GM23338 (cell line): ENCODE measurements around the gene FUCA1. TPM values are rescaled to one million over a fixed set of nuclear protein-coding genes. Genes with fewer than 3 reads are reported as not detected.

Experiments used
- ATAC-seq: fragments of 200-7000 bp; cut with Tn5 transposase; 3 replicates; pipeline ENCODE4 v1.9.1; 2020
- DNase-seq: peaks from one replicate; pipeline ENCODE4 v3.0.0-alpha.2; 2015; ENCODE audit warnings: low spot score
- H2AFZ ChIP-seq: fragments of 200-600 bp; sonication (generic); 2 replicates; pipeline ENCODE4 v1.8.0; 2016; ENCODE audit warnings: antibody characterized with exemption, mild to moderate bottlenecking, moderate library complexity
- H3F3A ChIP-seq: fragments of 200-600 bp; sonication (generic); replicated peaks from 2 replicates; pipeline ENCODE4 v1.8.0; 2017; ENCODE audit warnings: antibody characterized with exemption, mixed run types, low read depth
- H3K27ac ChIP-seq: fragments of 200-600 bp; sonication (generic); 2 replicates; pipeline ENCODE4 v1.6.1; 2016; ENCODE audit warnings: low read depth
- H3K27me3 ChIP-seq: fragments of 200-600 bp; sonication (generic); 2 replicates; pipeline ENCODE4 v1.8.0; 2016; ENCODE audit warnings: mild to moderate bottlenecking, mixed run types, moderate library complexity; ENCODE audit not compliant: insufficient read depth
- H3K36me3 ChIP-seq: fragments of 200-600 bp; sonication (generic); 2 replicates; pipeline ENCODE4 v1.8.0; 2016; ENCODE audit warnings: mild to moderate bottlenecking; ENCODE audit not compliant: insufficient read depth
- H3K4me1 ChIP-seq: fragments of 200-600 bp; sonication (generic); 2 replicates; pipeline ENCODE4 v1.8.0; 2016; ENCODE audit warnings: mild to moderate bottlenecking, moderate library complexity; ENCODE audit not compliant: insufficient read depth
- H3K4me2 ChIP-seq: fragments of 200-600 bp; sonication (generic); 2 replicates; pipeline ENCODE4 v1.7.1; 2017; ENCODE audit warnings: mixed run types
- H3K4me3 ChIP-seq: fragments of 200-600 bp; sonication (generic); 2 replicates; pipeline ENCODE4 v1.6.1; 2016; ENCODE audit warnings: mixed run types
- H3K79me2 ChIP-seq: fragments of 200-600 bp; sonication (generic); replicated peaks from 2 replicates; pipeline ENCODE4 v1.8.0; 2017; ENCODE audit warnings: mild to moderate bottlenecking; ENCODE audit not compliant: insufficient read depth
- H3K9me2 ChIP-seq: fragments of 200-600 bp; sonication (generic); 2 replicates; pipeline ENCODE4 v1.8.0; 2017; ENCODE audit not compliant: insufficient read depth
- H4K20me1 ChIP-seq: fragments of 200-600 bp; sonication (generic); replicated peaks from 2 replicates; pipeline ENCODE4 v1.8.0; 2017; ENCODE audit warnings: mild to moderate bottlenecking; ENCODE audit not compliant: insufficient read depth
- H3K27ac Mint-ChIP-seq: 2 replicates; pipeline ENCODE4 v1.8.0; 2020; ENCODE audit warnings: inconsistent platforms, mild to moderate bottlenecking, moderate library complexity, mixed read lengths
- H3K27me3 Mint-ChIP-seq: 3 replicates; pipeline ENCODE4 v1.8.0; 2022; ENCODE audit warnings: low read depth, mild to moderate bottlenecking, moderate library complexity, mixed read lengths, inconsistent platforms; ENCODE audit not compliant: insufficient read depth, poor library complexity
- H3K36me3 Mint-ChIP-seq: 3 replicates; pipeline ENCODE4 v1.8.0; 2021; ENCODE audit warnings: low read depth, mild to moderate bottlenecking, inconsistent platforms, moderate library complexity, mixed read lengths
- H3K4me1 Mint-ChIP-seq: 3 replicates; pipeline ENCODE4 v1.8.0; 2020; ENCODE audit warnings: mild to moderate bottlenecking, inconsistent platforms, mixed read lengths
- H3K4me3 Mint-ChIP-seq: 3 replicates; pipeline ENCODE4 v1.8.0; 2021; ENCODE audit warnings: moderate library complexity, mild to moderate bottlenecking, inconsistent platforms, mixed read lengths
- H3K9me3 Mint-ChIP-seq: 3 replicates; pipeline ENCODE4 v1.8.0; 2020; ENCODE audit warnings: moderate library complexity, mild to moderate bottlenecking, inconsistent platforms, mixed read lengths
- CREB1 ChIP-seq: fragments of 250-450 bp; sonication (Bioruptor Pico); IDR thresholded peaks from 2 replicates; pipeline ENCODE4 v1.5.0; 2020; ENCODE audit warnings: low read depth, mild to moderate bottlenecking, moderate library complexity
- EZH2phosphoT487 ChIP-seq: fragments of 200-600 bp; sonication (generic); IDR thresholded peaks from one replicate; pipeline ENCODE4 v1.8.1; 2018; ENCODE audit warnings: antibody characterized with exemption; ENCODE audit not compliant: unreplicated experiment
- JUNB ChIP-seq: IDR thresholded peaks from one replicate; pipeline ENCODE4 v1.6.1; 2016; ENCODE audit warnings: antibody characterized with exemption; ENCODE audit not compliant: unreplicated experiment
- NANOG ChIP-seq: IDR thresholded peaks from 2 replicates; pipeline ENCODE4 v1.6.1; 2016; ENCODE audit warnings: antibody characterized with exemption, borderline replicate concordance
- STAT1 ChIP-seq: IDR thresholded peaks from one replicate; pipeline ENCODE4 v1.6.1; 2016; ENCODE audit warnings: antibody characterized with exemption; ENCODE audit not compliant: unreplicated experiment
- polyA plus RNA-seq: library from polyadenylated mRNA; unstranded; fragments of >200 nt; fragmentation: Nextera tagmentation; extraction: Ambion mirVana; gene quantifications from 2 replicates; pipeline ENCODE4 v1.2.1, GENCODE V29; 2016
- total RNA-seq: library from RNA; depleted of rRNA; stranded (reverse); fragments of >200 nt; shearing (Covaris generic); gene quantifications from 2 replicates; pipeline ENCODE4 v1.2.3, GENCODE V29; 2014
- TF ChIP-seq, protein P1 (sequence below): IDR thresholded peaks from 2 replicates; pipeline ENCODE4 v1.6.1; 2016; ENCODE audit warnings: antibody characterized with exemption
- TF ChIP-seq, protein P2 (sequence below), 2 experiments: fragments of 200-600 bp in 1 of 2; sonication (generic) in 1 of 2; conservative IDR thresholded peaks; 2 replicates each; pipeline versions ENCODE4 v1.5.1 to v1.6.1; 2016 to 2017; ENCODE audit warnings: antibody characterized with exemption in 2 of 2, low read depth in 2 of 2, mild to moderate bottlenecking in 2 of 2, moderate library complexity in 1 of 2

FUCA1 gene
- total and polyA plus RNA-seq, 2 experiments from 2014 or later = 4.4 to 8.5 TPM

DNA sequence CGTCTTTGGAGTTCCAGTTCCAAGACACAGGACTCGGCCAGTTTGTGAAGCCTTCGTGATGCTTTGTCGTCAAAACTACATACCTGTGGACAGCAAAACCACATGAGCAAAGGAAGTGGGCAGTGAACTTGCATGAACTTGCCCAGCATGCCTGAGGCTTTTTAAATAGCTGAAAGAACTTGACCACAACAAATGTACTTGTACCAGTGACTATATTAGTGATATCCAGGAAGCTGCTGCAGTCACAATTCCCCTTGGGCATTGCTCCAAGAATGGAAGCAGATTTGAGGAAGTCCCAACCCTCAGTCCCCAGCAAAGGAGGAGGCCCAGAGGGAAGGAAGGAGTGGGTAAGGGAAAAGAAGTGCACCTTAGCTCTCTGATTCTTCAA, 2.6 kb downstream of the FUCA1 start:
- H3K36me3 ChIP-seq = no peaks in the 10 kb centered on the region
- ATAC-seq (no peak), DNase-seq (no peak)
- TF ChIP-seq CREB1 (CRISPR knock-in tag) = no peak
- TF ChIP-seq, protein P1, sequence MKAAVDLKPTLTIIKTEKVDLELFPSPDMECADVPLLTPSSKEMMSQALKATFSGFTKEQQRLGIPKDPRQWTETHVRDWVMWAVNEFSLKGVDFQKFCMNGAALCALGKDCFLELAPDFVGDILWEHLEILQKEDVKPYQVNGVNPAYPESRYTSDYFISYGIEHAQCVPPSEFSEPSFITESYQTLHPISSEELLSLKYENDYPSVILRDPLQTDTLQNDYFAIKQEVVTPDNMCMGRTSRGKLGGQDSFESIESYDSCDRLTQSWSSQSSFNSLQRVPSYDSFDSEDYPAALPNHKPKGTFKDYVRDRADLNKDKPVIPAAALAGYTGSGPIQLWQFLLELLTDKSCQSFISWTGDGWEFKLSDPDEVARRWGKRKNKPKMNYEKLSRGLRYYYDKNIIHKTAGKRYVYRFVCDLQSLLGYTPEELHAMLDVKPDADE = no peak
- Mint-ChIP-seq H3K27ac (no peak overlapping the region), H3K4me3 (no peak overlapping the region), H3K27me3 (peaks cover 26% of the 10 kb centered on the region), H3K36me3 (no peaks in the 10 kb centered on the region), H3K9me3 (no peaks in the 10 kb centered on the region; the same call in 2 of the 3 replicates), H3K4me1 (no peaks in the 10 kb centered on the region)
- H2AFZ ChIP-seq = no peak overlapping the region
- H4K20me1 ChIP-seq = no peaks in the 10 kb centered on the region
- H3K4me2 ChIP-seq = no peak overlapping the region
- no peaks in the 10 kb centered on the region for H3K9me2 ChIP-seq
- peaks cover 3% of the 10 kb centered on the region; the same call in 1 of the 2 replicates for H3K4me1 ChIP-seq
- H3K79me2 ChIP-seq = no peaks in the 10 kb centered on the region
- peaks cover 25% of the 10 kb centered on the region for H3K27me3 ChIP-seq
- H3K27ac ChIP-seq = no peak overlapping the region
- no peak overlapping the region for H3K4me3 ChIP-seq
- H3F3A ChIP-seq = no peaks in the 10 kb centered on the region

DNA sequence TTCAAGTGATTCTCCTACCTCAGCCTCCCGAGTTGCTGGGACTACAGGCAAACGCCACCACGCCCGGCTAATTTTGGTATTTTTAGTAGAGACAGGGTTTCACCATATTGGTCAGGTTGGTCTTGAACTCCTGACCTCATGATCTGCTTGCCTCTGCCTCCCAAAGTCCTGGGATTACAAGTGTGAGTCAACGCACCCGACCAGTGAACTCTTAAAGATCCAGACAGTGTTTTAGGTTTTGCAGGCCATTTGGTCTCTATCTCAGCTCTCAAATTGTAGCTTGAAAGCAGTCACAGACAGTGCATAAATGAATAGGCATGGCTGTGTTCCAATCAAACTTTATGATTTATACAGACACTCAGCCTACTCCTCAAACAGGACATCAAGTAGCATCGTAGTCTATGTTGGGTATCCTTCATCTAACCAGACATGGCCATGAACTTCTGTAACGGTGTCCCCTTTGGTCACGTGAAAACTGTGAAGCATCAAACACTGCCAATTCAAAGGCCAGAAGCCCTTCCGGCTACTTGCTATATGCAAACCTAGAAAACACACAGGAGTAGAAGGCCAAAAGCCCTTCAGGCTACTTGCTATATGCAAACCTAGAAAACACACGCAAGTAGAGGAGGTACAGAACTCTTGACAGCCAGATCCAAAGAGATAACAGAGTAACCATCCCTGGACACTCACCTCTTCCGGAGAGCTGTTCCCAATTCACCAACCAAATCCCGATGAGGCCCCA, 3.1 kb downstream of the FUCA1 start:
- Histone ChIP-seq H2AFZ (no peak overlapping the region), H3K79me2 (no peaks in the 10 kb centered on the region), H3K4me2 (no peak overlapping the region), H3K4me1 (peaks cover 3% of the 10 kb centered on the region; the same call in 1 of the 2 replicates), H3K36me3 (no peaks in the 10 kb centered on the region), H3K9me2 (no peaks in the 10 kb centered on the region), H3F3A (no peaks in the 10 kb centered on the region), H3K27ac (no peak overlapping the region), H4K20me1 (no peaks in the 10 kb centered on the region), H3K27me3 (peaks cover 25% of the 10 kb centered on the region), H3K4me3 (no peak overlapping the region)
- Mint-ChIP-seq H3K27ac (no peak overlapping the region), H3K9me3 (no peaks in the 10 kb centered on the region; the same call in 2 of the 3 replicates), H3K4me3 (no peak overlapping the region), H3K4me1 (no peaks in the 10 kb centered on the region), H3K27me3 (peaks cover 26% of the 10 kb centered on the region), H3K36me3 (no peaks in the 10 kb centered on the region)
- ATAC-seq (no peak), DNase-seq (no peak)
- TF ChIP-seq, protein P2, sequence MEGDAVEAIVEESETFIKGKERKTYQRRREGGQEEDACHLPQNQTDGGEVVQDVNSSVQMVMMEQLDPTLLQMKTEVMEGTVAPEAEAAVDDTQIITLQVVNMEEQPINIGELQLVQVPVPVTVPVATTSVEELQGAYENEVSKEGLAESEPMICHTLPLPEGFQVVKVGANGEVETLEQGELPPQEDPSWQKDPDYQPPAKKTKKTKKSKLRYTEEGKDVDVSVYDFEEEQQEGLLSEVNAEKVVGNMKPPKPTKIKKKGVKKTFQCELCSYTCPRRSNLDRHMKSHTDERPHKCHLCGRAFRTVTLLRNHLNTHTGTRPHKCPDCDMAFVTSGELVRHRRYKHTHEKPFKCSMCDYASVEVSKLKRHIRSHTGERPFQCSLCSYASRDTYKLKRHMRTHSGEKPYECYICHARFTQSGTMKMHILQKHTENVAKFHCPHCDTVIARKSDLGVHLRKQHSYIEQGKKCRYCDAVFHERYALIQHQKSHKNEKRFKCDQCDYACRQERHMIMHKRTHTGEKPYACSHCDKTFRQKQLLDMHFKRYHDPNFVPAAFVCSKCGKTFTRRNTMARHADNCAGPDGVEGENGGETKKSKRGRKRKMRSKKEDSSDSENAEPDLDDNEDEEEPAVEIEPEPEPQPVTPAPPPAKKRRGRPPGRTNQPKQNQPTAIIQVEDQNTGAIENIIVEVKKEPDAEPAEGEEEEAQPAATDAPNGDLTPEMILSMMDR (conservative IDR thresholded peaks at IDR 0.05; ENCODE audit: low read depth in 2 of 2) = no peak
- no peak for TF ChIP-seq EZH2phosphoT487
- no peak for TF ChIP-seq JUNB
- no peak for TF ChIP-seq STAT1
- TF ChIP-seq, protein P1 = no peak
- no peak for TF ChIP-seq NANOG
